Ovary (tissue), 3 donors: ENCODE measurements around the gene TPCN2.

Experiments used
- EP300 ChIP-seq: sonication (generic); formaldehyde crosslinking; IDR thresholded peaks from one replicate; pipeline ENCODE4 v1.6.1; 2017; ENCODE audit warnings: antibody characterized with exemption
- POLR2A ChIP-seq: fragments of 450-650 bp; IDR thresholded peaks from one replicate; pipeline ENCODE4 v1.6.1; 2017; ENCODE audit warnings: antibody characterized with exemption, mild to moderate bottlenecking, moderate library complexity
- TF ChIP-seq, protein P1 (sequence below), 3 donors: fragments of 450-650 bp in 2 of 3; fragments of 200-600 bp in 1 of 3; IDR thresholded peaks; one replicate each; pipeline versions ENCODE4 v1.5.1 to v1.8.0; 2016 to 2022; ENCODE audit warnings: antibody characterized with exemption in 3 of 3, mild to moderate bottlenecking in 1 of 3
- donor health status: DM: no; HTN: no; CAD: no.

- TF ChIP-seq, protein P1, sequence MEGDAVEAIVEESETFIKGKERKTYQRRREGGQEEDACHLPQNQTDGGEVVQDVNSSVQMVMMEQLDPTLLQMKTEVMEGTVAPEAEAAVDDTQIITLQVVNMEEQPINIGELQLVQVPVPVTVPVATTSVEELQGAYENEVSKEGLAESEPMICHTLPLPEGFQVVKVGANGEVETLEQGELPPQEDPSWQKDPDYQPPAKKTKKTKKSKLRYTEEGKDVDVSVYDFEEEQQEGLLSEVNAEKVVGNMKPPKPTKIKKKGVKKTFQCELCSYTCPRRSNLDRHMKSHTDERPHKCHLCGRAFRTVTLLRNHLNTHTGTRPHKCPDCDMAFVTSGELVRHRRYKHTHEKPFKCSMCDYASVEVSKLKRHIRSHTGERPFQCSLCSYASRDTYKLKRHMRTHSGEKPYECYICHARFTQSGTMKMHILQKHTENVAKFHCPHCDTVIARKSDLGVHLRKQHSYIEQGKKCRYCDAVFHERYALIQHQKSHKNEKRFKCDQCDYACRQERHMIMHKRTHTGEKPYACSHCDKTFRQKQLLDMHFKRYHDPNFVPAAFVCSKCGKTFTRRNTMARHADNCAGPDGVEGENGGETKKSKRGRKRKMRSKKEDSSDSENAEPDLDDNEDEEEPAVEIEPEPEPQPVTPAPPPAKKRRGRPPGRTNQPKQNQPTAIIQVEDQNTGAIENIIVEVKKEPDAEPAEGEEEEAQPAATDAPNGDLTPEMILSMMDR (IDR thresholded peaks at IDR 0.05), result no peak
- TF ChIP-seq POLR2A, result no peak
- no peak for TF ChIP-seq EP300
Observed at GRCh38 chr11:69104856-69105395, 56.2 kb downstream of the TPCN2 start.
